ENCODE results near the gene NBAS. TPM values are rescaled to one million over a fixed set of nuclear protein-coding genes. Genes with fewer than 3 reads are reported as not detected.

Gene NBAS
- total and polyA plus RNA-seq, 2 experiments from 2014 or later, result 21.2 to 51.8 TPM

- Histone ChIP-seq H3K9me2 (ENCODE audit: insufficient read depth) (no peaks in the 10 kb centered on the region), H4K20me1 (ENCODE audit: insufficient read depth) (no peaks in the 10 kb centered on the region), H3K4me3 (no peak overlapping the region), H3K36me3 (ENCODE audit: low read depth) (no peaks in the 10 kb centered on the region), H3K4me2 (ENCODE audit: unreplicated experiment) (no peak overlapping the region), H3K9ac (no peak overlapping the region), H3K4me1 (ENCODE audit: insufficient read depth) (0 out of 2 replicates have a peak, but pooled peaks cover 3% of the 10 kb centered on the region), H3K79me2 (ENCODE audit: insufficient read depth) (no peaks in the 10 kb centered on the region), H3F3A (ENCODE audit: insufficient read depth) (no peaks in the 10 kb centered on the region), H3K27ac (0 out of 2 replicates have a peak overlapping the region, but pooled peaks have one; percentile 8), H3K27me3 (replicated peaks; ENCODE audit: insufficient read depth) (no peaks in the 10 kb centered on the region), H2AFZ (no peak overlapping the region), H3K9me3 (ENCODE audit: low read depth) (no peaks in the 10 kb centered on the region)
- DNase-seq, result peak; percentile 78
- in situ Hi-C loops (cut with MboI), result no loop called here
- TF ChIP-seq EZH2 (IDR thresholded peaks at IDR 0.05; ENCODE audit: insufficient read depth, poor library complexity, severe bottlenecking) (no peak), EZH2phosphoT487 (IDR thresholded peaks at IDR 0.05; ENCODE audit: insufficient read depth, low read depth) (no peak)
- WGBS, 2 experiments (ENCODE audit: low coverage in 1 of 2, low lambda C conversion rate in 2 of 2, missing lambda C conversion rate in 2 of 2), result 26 to 46% methylated on average over 2 of the region's 2 CpGs
Measured at GRCh38 chr2:15163326-15163725, 397.8 kb downstream of the NBAS start.

GRCh38 chr2:15162620-15163019 lies 398.5 kb downstream of the NBAS start:
- in situ Hi-C loops (cut with MboI), result no loop called here
- Histone ChIP-seq H3K4me2 (ENCODE audit: unreplicated experiment) (no peak overlapping the region), H3K79me2 (ENCODE audit: insufficient read depth) (no peaks in the 10 kb centered on the region), H3K4me3 (no peak overlapping the region), H3K9me3 (ENCODE audit: low read depth) (no peaks in the 10 kb centered on the region), H2AFZ (no peak overlapping the region), H4K20me1 (ENCODE audit: insufficient read depth) (no peaks in the 10 kb centered on the region), H3K27ac (no peak overlapping the region), H3K9me2 (ENCODE audit: insufficient read depth) (no peaks in the 10 kb centered on the region), H3K36me3 (ENCODE audit: low read depth) (no peaks in the 10 kb centered on the region), H3K4me1 (ENCODE audit: insufficient read depth) (0 out of 2 replicates have a peak, but pooled peaks cover 3% of the 10 kb centered on the region), H3F3A (ENCODE audit: insufficient read depth) (no peaks in the 10 kb centered on the region), H3K27me3 (replicated peaks; ENCODE audit: insufficient read depth) (no peaks in the 10 kb centered on the region), H3K9ac (no peak overlapping the region)
- TF ChIP-seq EZH2phosphoT487 (IDR thresholded peaks at IDR 0.05; ENCODE audit: insufficient read depth, low read depth), result no peak
- no peak for TF ChIP-seq EZH2 (IDR thresholded peaks at IDR 0.05; ENCODE audit: insufficient read depth, poor library complexity, severe bottlenecking)
- no peak for DNase-seq
- WGBS, 2 experiments (ENCODE audit: low coverage in 1 of 2, low lambda C conversion rate in 2 of 2, missing lambda C conversion rate in 2 of 2), result 97 to 98% methylated on average over 3 of the region's 3 CpGs

- no peak overlapping the region for H3K4me2 ChIP-seq (ENCODE audit: unreplicated experiment)
- TF ChIP-seq EZH2 (IDR thresholded peaks at IDR 0.05; ENCODE audit: insufficient read depth, poor library complexity, severe bottlenecking) (no peak), EZH2phosphoT487 (IDR thresholded peaks at IDR 0.05; ENCODE audit: insufficient read depth, low read depth) (no peak)
- no peaks in the 10 kb centered on the region for H3F3A ChIP-seq (ENCODE audit: insufficient read depth)
- H3K4me1 ChIP-seq (ENCODE audit: insufficient read depth), result 0 out of 2 replicates have a peak, but pooled peaks cover 3% of the 10 kb centered on the region
- DNase-seq, result no peak
- WGBS, 2 experiments (ENCODE audit: low coverage in 1 of 2, low lambda C conversion rate in 2 of 2, missing lambda C conversion rate in 2 of 2), result 52 to 53% methylated on average over 8 to 9 of the region's 9 CpGs
- no peaks in the 10 kb centered on the region for H4K20me1 ChIP-seq (ENCODE audit: insufficient read depth)
- no peak overlapping the region for H3K9ac ChIP-seq
- H3K27me3 ChIP-seq (replicated peaks; ENCODE audit: insufficient read depth), result no peaks in the 10 kb centered on the region
- no peaks in the 10 kb centered on the region for H3K9me2 ChIP-seq (ENCODE audit: insufficient read depth)
- no peak overlapping the region for H2AFZ ChIP-seq
- in situ Hi-C loops (cut with MboI), result no loop called here
- no peaks in the 10 kb centered on the region for H3K9me3 ChIP-seq (ENCODE audit: low read depth)
- no peak overlapping the region for H3K27ac ChIP-seq
- H3K4me3 ChIP-seq, result no peak overlapping the region
- H3K36me3 ChIP-seq (ENCODE audit: low read depth), result no peaks in the 10 kb centered on the region
- no peaks in the 10 kb centered on the region for H3K79me2 ChIP-seq (ENCODE audit: insufficient read depth)
Measured at GRCh38 chr2:15160201-15160991, 400.7 kb downstream of the NBAS start.

GRCh38 chr2:15159751-15160177 lies 401.4 kb downstream of the NBAS start:
- no peaks in the 10 kb centered on the region for H3K36me3 ChIP-seq (ENCODE audit: low read depth)
- no peak for TF ChIP-seq EZH2 (IDR thresholded peaks at IDR 0.05; ENCODE audit: insufficient read depth, poor library complexity, severe bottlenecking)
- no peak for TF ChIP-seq EZH2phosphoT487 (IDR thresholded peaks at IDR 0.05; ENCODE audit: insufficient read depth, low read depth)
- no peak overlapping the region for H3K4me3 ChIP-seq
- in situ Hi-C loops (cut with MboI), result no loop called here
- WGBS, 2 experiments (ENCODE audit: low coverage in 1 of 2, low lambda C conversion rate in 2 of 2, missing lambda C conversion rate in 2 of 2), result 19 to 23% methylated on average over 3 of the region's 3 CpGs
- no peak overlapping the region for H2AFZ ChIP-seq
- H3K27me3 ChIP-seq (replicated peaks; ENCODE audit: insufficient read depth), result no peaks in the 10 kb centered on the region
- no peak overlapping the region for H3K9ac ChIP-seq
- H3K4me2 ChIP-seq (ENCODE audit: unreplicated experiment), result no peak overlapping the region
- H3K9me3 ChIP-seq (ENCODE audit: low read depth), result no peaks in the 10 kb centered on the region
- H3K79me2 ChIP-seq (ENCODE audit: insufficient read depth), result no peaks in the 10 kb centered on the region
- H4K20me1 ChIP-seq (ENCODE audit: insufficient read depth), result no peaks in the 10 kb centered on the region
- H3K4me1 ChIP-seq (ENCODE audit: insufficient read depth), result 0 out of 2 replicates have a peak, but pooled peaks cover 2% of the 10 kb centered on the region
- H3K27ac ChIP-seq, result no peak overlapping the region
- H3F3A ChIP-seq (ENCODE audit: insufficient read depth), result no peaks in the 10 kb centered on the region
- H3K9me2 ChIP-seq (ENCODE audit: insufficient read depth), result no peaks in the 10 kb centered on the region
- peak; percentile 63 for DNase-seq

Measured in GM23248 (cell line).